HG02759 (cell line): ENCODE results near the gene NKAIN2.
"Not testable (repeated sequence)": the region's sequence is repeated elsewhere in the genome, so short reads cannot be mapped to it uniquely, and the experiment has no call there.

Experiments
- ATAC-seq: cut with Tn5 transposase; IDR thresholded peaks from one replicate; pipeline ENCODE4 v1.9.1; 2021; ENCODE audit warnings: mild to moderate bottlenecking, moderate library complexity; ENCODE audit not compliant: unreplicated experiment

Gene NKAIN2

GRCh38 chr6:124661097-124661661 is 857.5 kb downstream of the NKAIN2 start:
- no peak for ATAC-seq

DNA sequence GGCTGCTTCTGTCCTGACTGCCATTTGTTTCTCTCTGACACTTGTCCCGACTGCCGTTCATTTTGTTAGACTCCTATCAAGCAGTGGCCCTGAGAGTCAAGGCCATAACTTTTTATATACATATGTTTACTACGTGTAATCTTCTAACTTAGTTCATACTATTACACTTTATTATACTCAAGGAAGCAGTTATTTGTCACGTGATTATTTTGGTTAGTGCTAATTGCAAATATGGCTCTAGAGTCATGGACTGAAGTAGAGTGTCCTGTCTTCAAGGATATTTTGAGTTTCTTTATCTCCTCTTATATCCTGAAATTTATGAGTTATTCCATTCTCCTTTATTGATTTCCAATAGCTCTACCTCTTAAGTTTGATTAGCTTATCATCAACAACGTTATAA is 864.4 kb downstream of the NKAIN2 start:
- ATAC-seq: no peak

DNA sequence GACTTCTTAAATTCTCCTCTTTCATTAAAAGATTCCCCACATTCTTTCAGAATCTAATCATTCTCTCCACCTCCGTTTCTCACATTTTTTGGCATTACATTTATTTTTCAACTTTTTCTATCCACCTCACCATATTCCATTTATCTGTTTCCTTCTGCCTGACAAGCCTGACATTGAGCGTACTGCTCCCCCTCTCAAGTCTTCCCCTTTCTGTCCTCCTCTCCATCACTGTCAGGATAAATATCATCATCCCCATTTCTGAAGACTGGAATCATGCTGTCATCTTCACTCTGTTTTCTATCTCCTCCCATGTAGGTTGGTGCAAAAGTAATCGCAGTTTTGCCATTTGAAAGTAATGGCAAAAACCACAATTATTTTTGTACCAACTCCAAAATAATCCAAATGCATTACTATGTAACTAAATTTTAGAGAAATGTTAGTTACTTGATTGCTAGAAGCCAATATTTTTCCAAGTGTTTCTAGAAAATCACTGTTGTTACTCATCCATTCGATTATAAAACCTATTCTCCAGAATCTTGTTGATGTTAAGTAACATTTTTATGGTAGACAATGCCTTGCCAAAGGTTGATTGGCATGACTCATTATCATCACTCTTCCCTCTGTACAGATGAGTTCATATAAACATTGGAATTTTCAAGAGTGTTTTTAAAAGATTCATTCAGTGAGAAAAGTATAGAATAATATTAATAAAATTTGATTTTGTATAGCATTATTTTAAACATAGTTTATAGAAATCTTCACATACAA is 866.2 kb downstream of the NKAIN2 start:
- ATAC-seq: no peak

DNA sequence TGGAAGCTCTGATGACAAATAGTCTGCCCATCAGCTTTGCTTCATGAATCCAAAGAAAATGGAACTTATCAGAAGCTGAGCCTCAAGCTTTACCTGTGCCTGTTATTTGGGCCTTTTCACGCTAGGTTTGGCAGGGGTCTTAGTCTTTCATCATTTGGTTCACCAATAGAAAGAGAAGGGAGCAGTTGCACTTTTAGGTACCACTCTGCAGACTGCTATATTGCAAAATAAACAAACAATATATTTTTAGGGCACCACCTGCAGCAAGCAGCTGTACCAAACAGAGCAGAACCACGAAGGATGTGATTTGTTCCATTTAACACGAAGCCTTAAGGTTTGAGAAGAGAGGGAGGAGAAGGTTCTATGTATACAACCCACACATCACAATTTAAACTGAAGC is 867.1 kb downstream of the NKAIN2 start:
- no peak for ATAC-seq

- no peak for ATAC-seq
Observed at GRCh38 chr6:124671324-124671723, 867.7 kb downstream of the NKAIN2 start.

- ATAC-seq: no peak
Observed at GRCh38 chr6:124674042-124674441, 870.4 kb downstream of the NKAIN2 start.

DNA sequence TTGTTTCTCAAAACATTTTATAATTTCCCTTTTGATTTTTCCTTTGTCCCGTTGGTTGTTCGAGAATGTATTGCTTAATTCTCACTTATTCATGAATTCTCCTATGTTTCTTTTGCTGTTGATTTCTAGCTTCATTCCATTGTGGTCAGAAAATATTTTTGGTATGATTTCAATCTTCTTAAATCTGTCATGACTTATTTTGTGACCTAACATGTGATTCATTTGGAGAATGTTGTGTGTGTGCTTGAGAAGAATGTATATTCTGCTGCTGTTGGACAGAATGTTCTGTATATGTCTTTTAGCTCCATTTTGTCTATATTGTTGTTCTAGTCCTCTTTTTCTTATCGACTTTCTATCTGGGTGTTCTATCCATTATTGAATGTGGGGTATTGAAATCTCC is 872.4 kb downstream of the NKAIN2 start:
- no peak for ATAC-seq

DNA sequence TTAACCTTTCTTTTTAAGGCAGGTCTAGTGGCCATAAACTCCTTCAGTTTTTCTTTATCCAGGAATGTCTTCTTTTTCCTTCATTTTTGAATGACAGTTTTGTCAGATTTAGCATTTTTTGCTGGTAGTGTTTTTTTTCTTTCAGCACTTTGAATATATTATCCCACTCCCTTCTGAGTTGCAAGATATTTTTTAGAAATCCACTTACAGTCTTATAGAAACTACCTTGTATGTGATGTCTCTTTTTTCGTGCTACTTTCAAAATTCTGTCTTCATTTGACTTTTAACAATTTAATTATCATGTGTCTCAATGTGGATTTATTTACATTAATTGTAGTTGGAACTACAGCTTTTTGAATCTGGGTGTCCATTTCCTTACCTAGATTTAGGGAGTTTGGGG is 874.2 kb downstream of the NKAIN2 start:
- ATAC-seq: no peak

GRCh38 chr6:124679387-124679786 is 875.7 kb downstream of the NKAIN2 start:
- no peak for ATAC-seq

- ATAC-seq: no peak
Observed at GRCh38 chr6:124682751-124683150, 879.1 kb downstream of the NKAIN2 start.

- ATAC-seq: no peak
Observed at GRCh38 chr6:124683507-124683906, 879.8 kb downstream of the NKAIN2 start.

GRCh38 chr6:124684621-124685020 is 881.0 kb downstream of the NKAIN2 start:
- ATAC-seq: no peak

GRCh38 chr6:124688369-124688768 is 884.7 kb downstream of the NKAIN2 start:
- ATAC-seq: no peak

DNA sequence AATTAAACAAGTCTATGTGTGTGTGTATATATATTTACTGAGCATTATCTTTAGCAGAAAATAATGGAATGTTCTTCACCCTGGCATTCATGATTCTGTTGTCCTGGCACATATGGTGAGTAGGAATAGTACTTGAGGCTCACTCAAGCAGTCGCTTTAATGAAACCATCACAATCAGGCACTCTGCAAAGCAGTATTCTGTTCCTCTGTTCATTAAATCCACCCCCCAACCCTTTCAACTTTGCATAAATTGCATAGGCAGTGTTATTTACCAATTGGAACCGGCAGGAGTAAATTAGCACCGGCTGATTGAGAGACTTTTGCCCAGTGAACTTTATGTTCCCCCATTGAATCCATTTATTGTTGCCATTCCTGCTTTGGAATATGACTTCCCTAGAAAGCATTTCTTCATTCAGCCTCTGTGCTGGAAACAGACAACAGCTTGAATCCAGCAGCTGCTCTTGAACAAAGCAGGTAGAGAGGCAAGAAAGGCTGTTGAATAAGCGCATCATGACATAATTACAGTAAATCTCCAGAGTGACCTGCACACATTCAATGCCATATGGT is 890.6 kb downstream of the NKAIN2 start:
- ATAC-seq: no peak

- no peak for ATAC-seq
Observed at GRCh38 chr6:124699038-124699437, 895.4 kb downstream of the NKAIN2 start.

GRCh38 chr6:124703541-124703940 is 899.9 kb downstream of the NKAIN2 start:
- ATAC-seq: no peak

GRCh38 chr6:124712532-124712931 is 908.9 kb downstream of the NKAIN2 start:
- not testable (repeated sequence) for ATAC-seq

DNA sequence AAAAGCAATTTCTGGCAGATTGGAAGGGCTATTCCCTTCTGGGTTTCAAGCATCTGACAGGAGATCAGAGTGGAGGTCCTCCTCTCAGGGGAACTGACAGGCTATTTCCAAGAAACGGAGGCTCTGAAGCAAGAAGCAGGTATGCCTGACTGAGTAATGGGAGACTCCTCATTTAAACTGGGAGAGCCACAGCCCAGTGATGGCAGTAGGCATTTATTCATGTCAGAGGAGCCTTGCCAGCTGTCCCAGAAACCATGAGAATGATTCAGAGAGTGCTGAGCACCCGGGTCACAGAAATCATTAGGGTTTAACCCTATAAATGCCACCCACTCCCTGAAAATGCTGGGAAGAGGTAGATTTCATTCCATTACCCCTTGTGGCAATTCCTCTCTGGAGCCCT is 911.1 kb downstream of the NKAIN2 start:
- no peak for ATAC-seq

GRCh38 chr6:124719913-124720312 is 916.2 kb downstream of the NKAIN2 start:
- no peak for ATAC-seq

GRCh38 chr6:124721331-124721730 is 917.7 kb downstream of the NKAIN2 start:
- no peak for ATAC-seq

- no peak for ATAC-seq
Observed at GRCh38 chr6:124722141-124722878, 918.6 kb downstream of the NKAIN2 start.

DNA sequence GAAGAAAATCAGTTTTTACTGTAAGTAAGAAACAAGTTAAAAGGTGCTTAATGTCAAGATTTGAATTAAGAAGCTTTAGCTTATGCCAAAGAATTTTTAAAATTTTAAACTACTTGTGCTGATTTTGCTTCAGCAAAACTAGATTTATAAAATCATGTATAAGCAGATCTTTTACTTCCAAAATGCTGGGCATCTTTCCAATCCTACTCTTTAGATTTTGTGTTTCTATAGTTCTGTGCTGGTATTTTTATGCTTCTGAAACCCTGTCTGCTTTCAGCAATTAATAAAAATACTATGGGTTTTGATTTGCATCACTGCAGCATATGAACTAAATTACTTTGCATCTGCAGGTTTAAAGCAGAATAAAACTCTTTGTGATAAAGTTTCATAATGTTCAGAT is 920.0 kb downstream of the NKAIN2 start:
- ATAC-seq: no peak
